Measurements from ENCODE around the gene GOLGA6C.

- TF ChIP-seq CTCF (conservative IDR thresholded peaks at IDR 0.05; ENCODE audit: low read length) (no peak), EZH2phosphoT487 (IDR thresholded peaks at IDR 0.05; ENCODE audit: borderline replicate concordance, low read depth, low read length) (no peak)
Observed at GRCh38 chr15:75208501-75209288, 49.4 kb upstream of the GOLGA6C start.
